ENCODE data around the gene NCKAP5. TPM values are rescaled to one million over a fixed set of nuclear protein-coding genes. Genes with fewer than 3 reads are reported as not detected.

NCKAP5 gene
- polyA plus RNA-seq, 3 donors, result not detected

DNA sequence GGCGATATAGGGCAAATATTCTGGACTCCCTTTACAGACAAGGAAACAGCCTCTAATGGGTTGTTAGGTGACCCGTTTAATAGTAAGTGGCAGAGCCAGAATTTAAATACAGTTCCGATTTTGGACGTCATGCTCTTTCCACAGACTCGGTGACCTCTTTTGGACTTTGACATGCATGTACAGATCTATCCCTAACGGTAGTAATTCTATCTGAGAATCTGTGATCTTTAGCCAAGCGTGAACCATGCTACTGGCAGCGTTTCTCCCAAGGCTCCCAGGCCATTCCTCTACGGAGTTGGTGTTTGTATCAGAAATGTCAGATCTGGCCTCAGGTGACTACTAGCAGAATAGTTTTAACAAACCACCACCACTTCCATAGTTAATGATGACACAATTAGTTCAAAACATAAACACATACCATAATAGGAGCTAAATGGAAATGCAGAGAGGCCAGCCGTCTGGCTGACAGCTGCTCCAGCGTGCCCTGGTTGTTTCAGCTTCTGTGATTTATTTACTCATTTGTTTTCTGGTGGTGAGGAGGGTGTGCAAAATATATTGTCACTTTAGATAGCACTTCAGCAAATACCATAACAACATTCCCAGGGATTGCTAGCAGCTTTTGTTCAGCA is 593.7 kb downstream of the NCKAP5 start:
- 92% methylated on average over 2 of the region's 11 CpGs for WGBS (ENCODE audit: insufficient coverage)
- Mint-ChIP-seq H3K4me3 (no peak overlapping the region), H3K36me3 (no peaks in the 10 kb centered on the region), H3K27ac (no peak overlapping the region), H3K27me3 (ENCODE audit: low read depth in 3 of 3) (peaks cover 0 to 2% (median 2%) of the 10 kb centered on the region in 3 donors), H3K9me3 (peaks cover 0 to 3% (median 0%) of the 10 kb centered on the region in 7 donors), H3K4me1 (no peaks in the 10 kb centered on the region)
- Histone ChIP-seq H3K9ac (ENCODE audit: insufficient read depth, low read length, poor library complexity, severe bottlenecking) (no peak overlapping the region), H3K4me1 (ENCODE audit: control insufficient read depth in 1 of 2, insufficient read depth in 2 of 2, low read length in 2 of 2) (no peaks in the 10 kb centered on the region), H3K4me3 (replicated peaks in 1 of 3; ENCODE audit: low read depth in 2 of 3, low read length in 3 of 3) (no peak overlapping the region), H3K36me3 (replicated peaks in 1 of 2; ENCODE audit: control insufficient read depth in 1 of 2, insufficient read depth in 2 of 2, low read length in 2 of 2) (no peaks in the 10 kb centered on the region), H3K79me2 (ENCODE audit: insufficient read depth, low read length) (no peaks in the 10 kb centered on the region), H3K9me3 (replicated peaks in 1 of 2; ENCODE audit: control insufficient read depth in 1 of 2, insufficient read depth in 1 of 2, low read length in 2 of 2) (no peaks in the 10 kb centered on the region), H2AFZ (ENCODE audit: insufficient read depth, low read depth, low read length, poor library complexity, severe bottlenecking) (no peak overlapping the region), H3K4me2 (replicated peaks; ENCODE audit: extremely low read depth, low read length, poor library complexity, severe bottlenecking) (no peak overlapping the region), H4K20me1 (ENCODE audit: insufficient read depth, low read length) (no peaks in the 10 kb centered on the region), H3K27me3 (ENCODE audit: control insufficient read depth in 2 of 2, insufficient read depth in 2 of 2, low read length in 2 of 2) (no peaks in the 10 kb centered on the region), H3K27ac (ENCODE audit: low read depth in 1 of 2, low read length in 2 of 2) (no peak overlapping the region)
- DNase-seq, result no peak
- intact Hi-C loops (cut with micrococcal nuclease), result no loop called here
- TF ChIP-seq, protein P1, sequence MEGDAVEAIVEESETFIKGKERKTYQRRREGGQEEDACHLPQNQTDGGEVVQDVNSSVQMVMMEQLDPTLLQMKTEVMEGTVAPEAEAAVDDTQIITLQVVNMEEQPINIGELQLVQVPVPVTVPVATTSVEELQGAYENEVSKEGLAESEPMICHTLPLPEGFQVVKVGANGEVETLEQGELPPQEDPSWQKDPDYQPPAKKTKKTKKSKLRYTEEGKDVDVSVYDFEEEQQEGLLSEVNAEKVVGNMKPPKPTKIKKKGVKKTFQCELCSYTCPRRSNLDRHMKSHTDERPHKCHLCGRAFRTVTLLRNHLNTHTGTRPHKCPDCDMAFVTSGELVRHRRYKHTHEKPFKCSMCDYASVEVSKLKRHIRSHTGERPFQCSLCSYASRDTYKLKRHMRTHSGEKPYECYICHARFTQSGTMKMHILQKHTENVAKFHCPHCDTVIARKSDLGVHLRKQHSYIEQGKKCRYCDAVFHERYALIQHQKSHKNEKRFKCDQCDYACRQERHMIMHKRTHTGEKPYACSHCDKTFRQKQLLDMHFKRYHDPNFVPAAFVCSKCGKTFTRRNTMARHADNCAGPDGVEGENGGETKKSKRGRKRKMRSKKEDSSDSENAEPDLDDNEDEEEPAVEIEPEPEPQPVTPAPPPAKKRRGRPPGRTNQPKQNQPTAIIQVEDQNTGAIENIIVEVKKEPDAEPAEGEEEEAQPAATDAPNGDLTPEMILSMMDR (IDR thresholded peaks at IDR 0.05), result no peak

DNA sequence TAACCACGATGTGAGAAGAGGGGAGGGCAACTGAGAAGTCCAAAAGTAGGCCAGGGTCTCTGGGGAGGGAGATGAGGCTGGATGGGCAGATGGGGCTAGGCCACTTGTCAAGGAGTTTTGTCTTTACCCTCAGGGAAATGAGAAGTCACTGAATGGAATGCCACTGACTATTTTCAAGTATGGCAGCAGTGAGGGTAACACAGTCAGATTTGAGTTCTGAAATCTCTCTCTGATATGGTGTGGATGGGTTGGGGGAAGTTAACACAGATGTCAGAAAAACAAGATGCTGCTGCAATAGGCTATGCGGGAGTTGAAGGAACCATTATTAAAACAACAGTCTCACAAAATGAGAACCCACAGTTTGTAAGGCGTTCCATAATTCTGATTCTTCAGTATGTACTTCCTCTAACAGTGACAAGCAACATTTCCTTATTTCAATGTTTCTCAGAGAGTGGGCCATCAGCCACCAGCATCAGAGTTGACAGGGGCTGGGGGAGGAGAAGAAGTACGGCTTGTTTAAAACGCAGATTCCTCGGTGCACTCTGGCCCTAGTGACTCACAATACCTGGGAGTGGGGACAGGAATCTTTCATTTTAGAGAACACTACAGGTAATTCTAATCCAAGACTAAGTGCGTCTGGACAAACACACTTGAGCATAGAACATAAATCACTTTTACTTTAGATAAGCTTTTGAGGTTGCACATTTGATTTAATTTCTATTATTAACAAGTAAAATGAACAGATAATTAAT is 596.8 kb downstream of the NCKAP5 start:
- peaks cover 1 to 2% (median 2%) of the 10 kb centered on the region in 3 donors for H3K27me3 Mint-ChIP-seq (ENCODE audit: low read depth in 3 of 3)
- H3K4me3 ChIP-seq (replicated peaks in 1 of 3; ENCODE audit: low read depth in 2 of 3, low read length in 3 of 3), result no peak overlapping the region
- TF ChIP-seq, protein P1 (IDR thresholded peaks at IDR 0.05), result no peak
- no peak overlapping the region for H3K27ac ChIP-seq (ENCODE audit: low read depth in 1 of 2, low read length in 2 of 2)
- no peak overlapping the region for H3K4me2 ChIP-seq (replicated peaks; ENCODE audit: extremely low read depth, low read length, poor library complexity, severe bottlenecking)
- no peak overlapping the region for H2AFZ ChIP-seq (ENCODE audit: insufficient read depth, low read depth, low read length, poor library complexity, severe bottlenecking)
- 58% methylated on average over 1 of the region's 7 CpGs for WGBS (ENCODE audit: insufficient coverage)
- intact Hi-C loops (cut with micrococcal nuclease), result no loop called here
- no peak overlapping the region for H3K9ac ChIP-seq (ENCODE audit: insufficient read depth, low read length, poor library complexity, severe bottlenecking)
- H3K9me3 ChIP-seq (replicated peaks in 1 of 2; ENCODE audit: control insufficient read depth in 1 of 2, insufficient read depth in 1 of 2, low read length in 2 of 2), result no peaks in the 10 kb centered on the region
- no peaks in the 10 kb centered on the region for H4K20me1 ChIP-seq (ENCODE audit: insufficient read depth, low read length)
- H3K36me3 Mint-ChIP-seq, result no peaks in the 10 kb centered on the region
- H3K4me1 ChIP-seq (ENCODE audit: control insufficient read depth in 1 of 2, insufficient read depth in 2 of 2, low read length in 2 of 2), result no peaks in the 10 kb centered on the region
- H3K79me2 ChIP-seq (ENCODE audit: insufficient read depth, low read length), result no peaks in the 10 kb centered on the region
- H3K36me3 ChIP-seq (replicated peaks in 1 of 2; ENCODE audit: control insufficient read depth in 1 of 2, insufficient read depth in 2 of 2, low read length in 2 of 2), result no peaks in the 10 kb centered on the region
- peaks cover 0 to 7% (median 2%) of the 10 kb centered on the region in 7 donors for H3K9me3 Mint-ChIP-seq
- H3K27me3 ChIP-seq (ENCODE audit: control insufficient read depth in 2 of 2, insufficient read depth in 2 of 2, low read length in 2 of 2), result no peaks in the 10 kb centered on the region
- no peak for DNase-seq
- H3K4me1 Mint-ChIP-seq, result no peaks in the 10 kb centered on the region
- H3K4me3 Mint-ChIP-seq, result no peak overlapping the region
- no peak overlapping the region for H3K27ac Mint-ChIP-seq
